Heart left ventricle (tissue), 16 donors: ENCODE data around the gene ARHGEF37. TPM values are rescaled to one million over a fixed set of nuclear protein-coding genes. Genes with fewer than 3 reads are reported as not detected.
"Not testable (repeated sequence)": the region's sequence is repeated elsewhere in the genome, so short reads cannot be mapped to it uniquely, and the experiment has no call there.

Experiments
- ATAC-seq, 4 donors: fragments of 200-7000 bp; cut with Tn5 transposase; one replicate each; pipeline ENCODE4 v1.9.1; 2020 to 2022; ENCODE audit warnings: moderate library complexity in 4 of 4, mild to moderate bottlenecking in 3 of 4, moderate number of reproducible peaks in 1 of 4
- DNase-seq, 5 donors: peaks; one replicate each; pipeline ENCODE4 v3.0.0-alpha.2; 2020
- H3K27ac ChIP-seq, 12 donors: fragments of 200-600 bp; sonication (generic) in 4 of 12; one replicate each; pipeline versions ENCODE4 v1.5.0 to v1.8.0; 2016 to 2022; ENCODE audit warnings: mild to moderate bottlenecking in 2 of 12
- H3K27me3 ChIP-seq, 9 donors: fragments of 200-600 bp; sonication (generic) in 2 of 9; one replicate each; pipeline versions ENCODE4 v1.5.1 to v1.8.0; 2016 to 2022; ENCODE audit warnings: mild to moderate bottlenecking in 3 of 9
- H3K36me3 ChIP-seq, 9 donors: fragments of 200-600 bp; sonication (generic) in 2 of 9; one replicate each; pipeline versions ENCODE4 v1.5.0 to v1.8.0; 2018 to 2022; ENCODE audit warnings: mild to moderate bottlenecking in 2 of 9
- H3K4me1 ChIP-seq, 12 donors: fragments of 200-600 bp; sonication (generic) in 4 of 12; one replicate each; pipeline versions ENCODE4 v1.5.0 to v1.8.0; 2016 to 2022; ENCODE audit warnings: mild to moderate bottlenecking in 3 of 12
- H3K4me3 ChIP-seq, 12 donors: fragments of 200-600 bp; sonication (generic) in 4 of 12; one replicate each; pipeline versions ENCODE4 v1.5.0 to v1.8.0; 2017 to 2022; ENCODE audit warnings: mild to moderate bottlenecking in 9 of 12, moderate library complexity in 4 of 12
- H3K9me3 ChIP-seq, 12 donors: fragments of 200-600 bp; sonication (generic) in 4 of 12; one replicate each; pipeline versions ENCODE4 v1.5.0 to v1.8.0; 2016 to 2022; ENCODE audit warnings: mild to moderate bottlenecking in 1 of 12
- CTCF ChIP-seq, 12 donors: fragments of 200-600 bp; sonication (generic) in 4 of 12; IDR thresholded peaks; one replicate each; pipeline versions ENCODE4 v1.5.0 to v1.8.0; 2018 to 2022; ENCODE audit warnings: antibody characterized with exemption in 12 of 12, mild to moderate bottlenecking in 5 of 12
- POLR2A ChIP-seq, 2 donors: fragments of 450-650 bp; IDR thresholded peaks; one replicate each; pipeline ENCODE4 v1.6.1; 2017; ENCODE audit warnings: antibody characterized with exemption in 2 of 2, mild to moderate bottlenecking in 2 of 2, moderate library complexity in 2 of 2
- WGBS, 4 donors: extraction: QIAGEN DNeasy Blood & Tissue Kit in 2 of 4; methylation state at CpG; one replicate each; pipeline versions ENCODE4 v1.1.5 to v1.1.7; 2013 to 2018; 5-methylcytosine and 5-hydroxymethylcytosine counted together
- intact Hi-C, 10 donors: fragments of 100-400 bp; cut with DNase I; formaldehyde crosslinking; loops; one replicate each; pipeline versions ENCODE4 v1.11.1 to v1.14.2; 2022
- long read RNA-seq, 3 donors: library from polyadenylated mRNA; unstranded; transcript quantifications; one replicate each; pipeline ENCODE4 v2.0.0, GENCODE V29; 2020 to 2021
- polyA plus RNA-seq, 2 donors: library from polyadenylated mRNA; stranded (reverse); fragments of 200-250 nt; gene quantifications; one replicate each; pipeline ENCODE4 v1.2.3, GENCODE V29; 2013
- total RNA-seq, 9 donors: library from RNA; depleted of rRNA in 2 of 9; stranded (reverse); fragments of >200 nt in 2 of 9; fragmentation: NEBNext Ultra II Directional in 3 of 9; extraction: Animal tissue kit (Norgen Biotek cat#: 25700) in 3 of 9; gene quantifications; one replicate each; pipeline versions ENCODE4 v1.1.0 to v1.2.4, GENCODE V29; 2016 to 2023
- donor health status: ischemic (EF 13 %, LVEDD 7.1; RV severe dilation, severe dysfunction).
- donor health status: healthy with polysubstance abuse.
- donor health status: DM: no; HTN: yes; CAD: no.
- donor health status: DM: no; HTN: no; CAD: no.
- donor health status: ischemic (EF 25% LVEDD 6.9; RV normal size, moderate dysfunction).
- donor health status: ischemic (EF 25% LVEDD 5.7; RV mildly dilated, moderate dysfunction).
- donor health status: healthy.
- donor health status: DM: yes; HTN: yes; CAD: no.
- donor health status: ischemic (EF 35%, LVEDD 5.7; RV mildly dilated, moderate dysfunction).
- donor health status: nonischemic (EF 11% LVEDD 7.7; RV severe dilation, severe dysfunction).
- donor health status: DM: yes; HTN: yes; CAD: no.
- donor health status: PGD.
- donor health status: ischemic (EF 29% LVEDD 5.4; RV normal size, mild dysfunction).
- donor health status: nonischemic (EF 23%, LVEDD 6.1; RV moderate dilation, normal function).

The ARHGEF37 gene
- total RNA-seq = 10 to 100 TPM; 16.0 to 28.5 (median 18.2) TPM
- 1 to 10 TPM; 8.1 to 9.3 TPM for polyA plus RNA-seq
- long read RNA-seq, donor 1, full-length matches to known transcripts = 15 of 58 reads
- long read RNA-seq, donor 1, partial matches to known transcripts = 11 of 58 reads
- long read RNA-seq, donor 1, other reads (novel, unspliced or antisense) = 32 of 58 reads
- long read RNA-seq, donor 2, full-length matches to known transcripts = 6 of 26 reads
- long read RNA-seq, donor 2, partial matches to known transcripts = 6 of 26 reads
- long read RNA-seq, donor 2, other reads (novel, unspliced or antisense) = 14 of 26 reads
- long read RNA-seq, donor 3, full-length matches to known transcripts = 17 of 67 reads
- long read RNA-seq, donor 3, partial matches to known transcripts = 14 of 67 reads
- long read RNA-seq, donor 3, other reads (novel, unspliced or antisense) = 36 of 67 reads

- Histone ChIP-seq H3K4me1 (peaks cover 3 to 43% (median 37%) of the 10 kb centered on the region in 12 donors), H3K36me3 (no peaks in the 10 kb centered on the region), H3K27ac (peak within 1 kb of the TSS; percentile 81 to 97 (median 92)), H3K4me3 (peak within 1 kb of the TSS; percentile 47 to 79 (median 60)), H3K9me3 (no peaks in the 10 kb centered on the region), H3K27me3 (peaks cover 0 to 9% (median 0%) of the 10 kb centered on the region in 9 donors)
- DNase-seq (peak; percentile 91 to 96 (median 94)), ATAC-seq (peak; percentile 63 to 91 (median 87))
- intact Hi-C loops = loop anchor here in 1 of 10 donors (5.0 kb wide), 1 partner anchor 36 kb away; no protein-coding TSS in a partner anchor
- TF ChIP-seq CTCF (IDR thresholded peaks at IDR 0.05) = peak in 1 of 12 donors; percentile 27
- peak in 1 of 2 donors; percentile 77 for TF ChIP-seq POLR2A (IDR thresholded peaks at IDR 0.05)
- 1 to 2% (median 1%) methylated on average over 23 to 56 of the region's 56 CpGs for WGBS, 4 donors
Measured at GRCh38 chr5:149581192-149581861, at the start of gene ARHGEF37. Gene ARHGEF37 (plus strand): TSS chr5:149581498. CDS start chr5:149597770, 16,272 bp downstream.

GRCh38 chr5:149532413-149532812 lies 48.9 kb upstream of the ARHGEF37 start:
- Histone ChIP-seq H3K4me1 (peaks cover 14 to 98% (median 81%) of the 10 kb centered on the region in 12 donors), H3K9me3 (no peaks in the 10 kb centered on the region), H3K27me3 (no peaks in the 10 kb centered on the region), H3K36me3 (peaks cover 0 to 33% (median 14%) of the 10 kb centered on the region in 9 donors), H3K4me3 (no peak overlapping the region), H3K27ac (no peak overlapping the region)
- intact Hi-C loops = loop anchor here in 1 of 10 donors (5.0 kb wide), 1 partner anchor 40 kb away; no protein-coding TSS in a partner anchor
- WGBS, 4 donors = 62 to 82% (median 71%) methylated on average over 7 of the region's 7 CpGs
- DNase-seq (no peak), ATAC-seq (no peak)
- TF ChIP-seq POLR2A (IDR thresholded peaks at IDR 0.05) (no peak), CTCF (IDR thresholded peaks at IDR 0.05) (no peak)

- not testable (repeated sequence) for H3K27me3 ChIP-seq, H3K4me3 ChIP-seq, H3K9me3 ChIP-seq, ATAC-seq, DNase-seq
- Histone ChIP-seq H3K4me1 (peaks cover 9 to 96% (median 74%) of the 10 kb centered on the region in 12 donors), H3K27ac (peak overlapping the region in 1 of 12 donors; percentile 21), H3K36me3 (peaks cover 0 to 60% (median 32%) of the 10 kb centered on the region in 9 donors)
- intact Hi-C loops = loop anchor here in 2 of 10 donors (5.0 kb wide), 2 partner anchors 33 to 43 kb away; no protein-coding TSS in a partner anchor
- WGBS, 4 donors = 65 to 73% (median 71%) methylated on average over 6 of the region's 6 CpGs
Measured at GRCh38 chr5:149535787-149536186, 45.5 kb upstream of the ARHGEF37 start.

GRCh38 chr5:149537374-149537975 lies 43.8 kb upstream of the ARHGEF37 start:
- Histone ChIP-seq H3K36me3 (peaks cover 0 to 67% (median 44%) of the 10 kb centered on the region in 9 donors), H3K27ac (no peak overlapping the region), H3K9me3 (no peaks in the 10 kb centered on the region), H3K4me1 (peaks cover 9 to 96% (median 77%) of the 10 kb centered on the region in 12 donors), H3K4me3 (no peak overlapping the region), H3K27me3 (no peaks in the 10 kb centered on the region)
- DNase-seq = no peak
- no peak for ATAC-seq
- TF ChIP-seq POLR2A (IDR thresholded peaks at IDR 0.05) = no peak
- no peak for TF ChIP-seq CTCF (IDR thresholded peaks at IDR 0.05)
- 39 to 63% (median 51%) methylated on average over 1 of the region's 1 CpG for WGBS, 4 donors
- intact Hi-C loops = loop anchor here in 2 of 10 donors (5.0 kb wide), 2 partner anchors 35 to 45 kb away; no protein-coding TSS in a partner anchor
